ENCODE data around the gene ANKS6. TPM values are rescaled to one million over a fixed set of nuclear protein-coding genes. Genes with fewer than 3 reads are reported as not detected.

ANKS6 gene
- total RNA-seq, 1 donor from 2014 or later: 16.0 TPM

- no peaks in the 10 kb centered on the region for H3K36me3 ChIP-seq
- no peaks in the 10 kb centered on the region for H3K4me1 ChIP-seq
- Mint-ChIP-seq H3K4me1 (no peaks in the 10 kb centered on the region), H3K4me3 (no peak overlapping the region), H3K36me3 (peaks cover 32% of the 10 kb centered on the region), H3K27me3 (ENCODE audit: insufficient read depth, low read depth) (no peaks in the 10 kb centered on the region), H3K9me3 (no peaks in the 10 kb centered on the region), H3K27ac (no peak overlapping the region)
- no peaks in the 10 kb centered on the region for H3F3A ChIP-seq (ENCODE audit: low read depth)
- no peak overlapping the region for H3K9ac ChIP-seq
- TF ChIP-seq EZH2phosphoT487 (IDR thresholded peaks at IDR 0.05) (no peak), CTCF (IDR thresholded peaks at IDR 0.05) (no peak), EZH2 (IDR thresholded peaks at IDR 0.05) (no peak)
- H2AFZ ChIP-seq (replicated peaks): no peak overlapping the region
- H3K4me3 ChIP-seq: no peak overlapping the region
- H3K4me2 ChIP-seq: no peak overlapping the region
- H3K27me3 ChIP-seq: no peaks in the 10 kb centered on the region
- no peaks in the 10 kb centered on the region for H3K79me2 ChIP-seq (ENCODE audit: low read depth)
- H3K9me3 ChIP-seq (ENCODE audit: low read depth): no peaks in the 10 kb centered on the region
- no peak overlapping the region for H3K27ac ChIP-seq
- no peak for DNase-seq (ENCODE audit: low spot score)
- H4K20me1 ChIP-seq (ENCODE audit: low read depth): no peaks in the 10 kb centered on the region
Observed at GRCh38 chr9:98837516-98837915, 41.2 kb upstream of the ANKS6 start.

- Histone ChIP-seq H2AFZ (replicated peaks) (no peak overlapping the region), H3K9ac (no peak overlapping the region), H3K4me3 (no peak overlapping the region), H3K27me3 (no peaks in the 10 kb centered on the region), H3K4me2 (no peak overlapping the region), H3K27ac (no peak overlapping the region), H3K36me3 (no peaks in the 10 kb centered on the region), H3K4me1 (no peaks in the 10 kb centered on the region), H3K79me2 (ENCODE audit: low read depth) (no peaks in the 10 kb centered on the region), H4K20me1 (ENCODE audit: low read depth) (no peaks in the 10 kb centered on the region), H3K9me3 (ENCODE audit: low read depth) (no peaks in the 10 kb centered on the region), H3F3A (ENCODE audit: low read depth) (no peaks in the 10 kb centered on the region)
- Mint-ChIP-seq H3K27ac (no peak overlapping the region), H3K4me3 (no peak overlapping the region), H3K9me3 (no peaks in the 10 kb centered on the region), H3K36me3 (peaks cover 33% of the 10 kb centered on the region), H3K4me1 (no peaks in the 10 kb centered on the region), H3K27me3 (ENCODE audit: insufficient read depth, low read depth) (no peaks in the 10 kb centered on the region)
- TF ChIP-seq EZH2 (IDR thresholded peaks at IDR 0.05): no peak
- TF ChIP-seq EZH2phosphoT487 (IDR thresholded peaks at IDR 0.05): no peak
- TF ChIP-seq CTCF (IDR thresholded peaks at IDR 0.05): no peak
- DNase-seq (ENCODE audit: low spot score): no peak
Observed at GRCh38 chr9:98836206-98836605, 39.9 kb upstream of the ANKS6 start.

- Histone ChIP-seq H3F3A (ENCODE audit: low read depth) (no peaks in the 10 kb centered on the region), H3K4me3 (no peak overlapping the region), H4K20me1 (ENCODE audit: low read depth) (no peaks in the 10 kb centered on the region), H2AFZ (replicated peaks) (no peak overlapping the region), H3K27me3 (no peaks in the 10 kb centered on the region), H3K79me2 (ENCODE audit: low read depth) (no peaks in the 10 kb centered on the region), H3K9me3 (ENCODE audit: low read depth) (no peaks in the 10 kb centered on the region), H3K4me1 (no peaks in the 10 kb centered on the region), H3K4me2 (no peak overlapping the region), H3K36me3 (no peaks in the 10 kb centered on the region), H3K9ac (no peak overlapping the region), H3K27ac (no peak overlapping the region)
- TF ChIP-seq CTCF (IDR thresholded peaks at IDR 0.05) (no peak), EZH2 (IDR thresholded peaks at IDR 0.05) (no peak), EZH2phosphoT487 (IDR thresholded peaks at IDR 0.05) (no peak)
- peaks cover 31% of the 10 kb centered on the region for H3K36me3 Mint-ChIP-seq
- no peaks in the 10 kb centered on the region for H3K9me3 Mint-ChIP-seq
- no peak overlapping the region for H3K27ac Mint-ChIP-seq
- DNase-seq (ENCODE audit: low spot score): no peak
- no peak overlapping the region for H3K4me3 Mint-ChIP-seq
- H3K27me3 Mint-ChIP-seq (ENCODE audit: insufficient read depth, low read depth): no peaks in the 10 kb centered on the region
- H3K4me1 Mint-ChIP-seq: no peaks in the 10 kb centered on the region
Observed at GRCh38 chr9:98834386-98834785, 38.0 kb upstream of the ANKS6 start.
